K562 (cell line): ENCODE results near the gene ZNF626. TPM values are rescaled to one million over a fixed set of nuclear protein-coding genes. Genes with fewer than 3 reads are reported as not detected.

ENCODE experiments used
- ATAC-seq: fragments of 200-7000 bp; cut with Tn5 transposase; 3 replicates; pipeline ENCODE4 v1.9.1; 2020; ENCODE audit warnings: moderate library complexity
- Bru-seq: library from RNA; stranded (reverse); fragments of 400-500 nt; gene quantifications from one replicate; lab custom pipeline; 2021; lab: Mats Ljungman, UMichigan
- BruChase-seq, 2 experiments: library from RNA; stranded (reverse); fragments of 400-500 nt; gene quantifications; one replicate each; lab custom pipeline; 2021; lab: Mats Ljungman, UMichigan
- BruUV-seq: library from RNA; stranded (reverse); fragments of 400-500 nt; replicated peaks from 2 replicates; lab custom pipeline; 2021; lab: Mats Ljungman, UMichigan
- CTCF ChIA-PET: fragments of 300-600 bp; formaldehyde crosslinking; extraction: SDS; loops from one replicate; lab custom pipeline; 2021; ENCODE audit warnings: low intra/inter-chr PET ratio; lab: Yijun Ruan, JAX
- POLR2A ChIA-PET: fragments of 300-600, 350-650 bp; sonication (Branson Sonifier 250); formaldehyde crosslinking; extraction: SDS; loops from one replicate; lab custom pipeline; 2021; ENCODE audit warnings: antibody characterized with exemption, inconsistent platforms; lab: Yijun Ruan, JAX
- DNase-seq, 4 experiments: peaks; one replicate each; pipeline versions ENCODE4 v3.0.0 to v3.0.0-alpha.2; 2011 to 2018; ENCODE audit warnings: low spot score in 3 of 4, mixed read lengths in 3 of 4; ENCODE audit errors: extremely low read depth in 1 of 4
- FAIRE-seq: peaks from 2 replicates; lab custom pipeline; 2011; peaks lifted over from hg19 to GRCh38; lab: Jason Lieb, UNC
- H2AFZ ChIP-seq: 2 replicates; pipeline ENCODE4 v1.6.0; 2011; ENCODE audit warnings: low read depth, low read length, control low read depth, inconsistent platforms
- H3K27ac ChIP-seq: fragments of 200-600 bp; 3 replicates; pipeline ENCODE4 v1.8.0; 2011; ENCODE audit warnings: low read depth, mild to moderate bottlenecking, control low read depth, inconsistent platforms, low read length, moderate library complexity, mixed read lengths; ENCODE audit errors: extremely low read depth
- H3K27me3 ChIP-seq, 2 experiments: fragments of 300-600 bp in 1 of 2; 2 replicates in 1 of 2; 3 replicates in 1 of 2; pipeline versions ENCODE4 v1.6.0 to v1.8.0; 2011; ENCODE audit warnings: inconsistent platforms in 2 of 2, low read length in 2 of 2, mild to moderate bottlenecking in 1 of 2, mixed read lengths in 1 of 2, moderate library complexity in 1 of 2; ENCODE audit not compliant: control insufficient read depth in 2 of 2, insufficient read depth in 2 of 2
- H3K36me3 ChIP-seq: fragments of 300-600 bp; 3 replicates; pipeline ENCODE4 v1.8.0; 2011; ENCODE audit warnings: mild to moderate bottlenecking, low read length, inconsistent platforms; ENCODE audit not compliant: control insufficient read depth, insufficient read depth
- H3K4me1 ChIP-seq, 2 experiments: fragments of 200-600 bp in 1 of 2; replicated peaks in 1 of 2; 2 replicates in 1 of 2; 3 replicates in 1 of 2; pipeline versions ENCODE4 v1.5.1 to v1.8.0; 2011; ENCODE audit warnings: inconsistent platforms in 2 of 2, low read length in 2 of 2, mild to moderate bottlenecking in 1 of 2, mixed read lengths in 1 of 2, moderate library complexity in 1 of 2; ENCODE audit not compliant: control insufficient read depth in 2 of 2, insufficient read depth in 2 of 2
- H3K4me2 ChIP-seq: 2 replicates; pipeline ENCODE4 v1.6.1; 2011; ENCODE audit warnings: low read length, control low read depth, inconsistent platforms, mixed read lengths; ENCODE audit not compliant: insufficient read depth
- H3K4me3 ChIP-seq: fragments of 200-600 bp; sonication (generic), shearing (Covaris generic); 2 replicates; pipeline ENCODE4 v1.5.1; 2016; ENCODE audit warnings: control low read depth, inconsistent platforms
- H3K79me2 ChIP-seq: fragments of 200-600 bp; 3 replicates; pipeline ENCODE4 v1.8.0; 2011; ENCODE audit warnings: low read length, inconsistent platforms; ENCODE audit not compliant: control insufficient read depth, insufficient read depth
- H3K9ac ChIP-seq, 2 experiments: 2 replicates each; pipeline versions ENCODE4 v1.6.0 to v1.6.1; 2011; ENCODE audit warnings: low read depth in 2 of 2, low read length in 2 of 2, control low read depth in 1 of 2, inconsistent platforms in 1 of 2, mild to moderate bottlenecking in 1 of 2, mixed read lengths in 1 of 2; ENCODE audit not compliant: insufficient read depth in 1 of 2
- H3K9me1 ChIP-seq: one replicate; pipeline ENCODE4 v1.6.0; 2011; ENCODE audit warnings: inconsistent platforms, mild to moderate bottlenecking, low read length, moderate library complexity; ENCODE audit not compliant: control insufficient read depth, insufficient read depth
- H3K9me3 ChIP-seq: replicated peaks from 2 replicates; pipeline ENCODE4 v1.5.1; 2011; ENCODE audit warnings: low read depth, low read length, inconsistent platforms; ENCODE audit not compliant: control insufficient read depth, insufficient read depth
- H4K20me1 ChIP-seq: replicated peaks from 2 replicates; pipeline ENCODE4 v1.6.1; 2011; ENCODE audit warnings: low read length, inconsistent platforms, mixed read lengths; ENCODE audit not compliant: control insufficient read depth, insufficient read depth
- CBX1 ChIP-seq: sonication (generic); IDR thresholded peaks from 2 replicates; pipeline ENCODE4 v1.6.1; 2016; ENCODE audit warnings: antibody characterized with exemption, low read depth, mild to moderate bottlenecking
- CCNT2 ChIP-seq: IDR thresholded peaks from 2 replicates; pipeline ENCODE4 v1.6.1; 2011; ENCODE audit warnings: borderline replicate concordance, low read depth, mild to moderate bottlenecking, moderate library complexity, mixed read lengths, low read length; ENCODE audit not compliant: insufficient read length; ENCODE audit errors: extremely low read depth
- CHCHD3 ChIP-seq: fragments of 250-450 bp; sonication (Bioruptor Pico); IDR thresholded peaks from 2 replicates; pipeline ENCODE4 v2.1.2; 2022; ENCODE audit warnings: mild to moderate bottlenecking
- CHD2 ChIP-seq: IDR thresholded peaks from 2 replicates; pipeline ENCODE4 v1.6.1; 2011; ENCODE audit warnings: low read depth, low read length
- GTF2E2 ChIP-seq: fragments of 200-800 bp; sonication (Bioruptor generic); IDR thresholded peaks from 2 replicates; pipeline ENCODE4 v1.6.1; 2016; ENCODE audit warnings: missing genetic modification characterization, missing compliant biosample characterization
- JUNB ChIP-seq: fragments of 450-650 bp; formaldehyde crosslinking; conservative IDR thresholded peaks from 2 replicates; pipeline ENCODE4 v1.4.0; 2020; ENCODE audit warnings: mild to moderate bottlenecking
- KLF13 ChIP-seq: fragments of 450-650 bp; IDR thresholded peaks from 2 replicates; pipeline ENCODE4 v1.6.1; 2016; ENCODE audit warnings: missing genetic modification characterization, low read depth, mild to moderate bottlenecking, missing compliant biosample characterization, moderate library complexity, borderline replicate concordance
- MCM7 ChIP-seq, 2 experiments: fragments of 450-650 bp; IDR thresholded peaks; 2 replicates each; pipeline ENCODE4 v1.6.1; 2016 to 2018
- MLLT1 ChIP-seq, 2 experiments: fragments of 450-650 bp; IDR thresholded peaks; 2 replicates each; pipeline ENCODE4 v1.6.1; 2016
- SP2 ChIP-seq: IDR thresholded peaks from 2 replicates; pipeline ENCODE4 v1.6.1; 2011; ENCODE audit warnings: mild to moderate bottlenecking, low read depth, low read length, moderate library complexity; ENCODE audit not compliant: poor library complexity, severe bottlenecking; ENCODE audit errors: extremely low read depth
- ZNF277 ChIP-seq: fragments of 250-450 bp; sonication (Bioruptor Pico); IDR thresholded peaks from 2 replicates; pipeline ENCODE4 v1.8.0; 2022; ENCODE audit warnings: inconsistent platforms, mild to moderate bottlenecking, moderate library complexity, borderline replicate concordance
- ZNF511 ChIP-seq: sonication (generic); formaldehyde crosslinking; IDR thresholded peaks from 2 replicates; pipeline ENCODE4 v1.8.0; 2022; ENCODE audit warnings: mild to moderate bottlenecking, missing genetic modification reagents
- ZSCAN32 ChIP-seq: fragments of 450-650 bp; formaldehyde crosslinking; IDR thresholded peaks from 2 replicates; pipeline ENCODE4 v1.4.0; 2020; ENCODE audit warnings: mild to moderate bottlenecking, moderate library complexity
- WGBS: fragments of 100-300 bp; shearing (Covaris generic); methylation state at CpG from one replicate; pipeline ENCODE4 v1.1.6; 2016; ENCODE audit warnings: low coverage, mixed read lengths; ENCODE audit not compliant: insufficient coverage; ENCODE audit errors: missing lambda C conversion rate; 5-methylcytosine and 5-hydroxymethylcytosine counted together
- in situ Hi-C: fragments of 300-500 bp; cut with MboI; formaldehyde crosslinking; loops from 4 replicates; pipeline ENCODE4 v1.15.0; 2018; ENCODE audit warnings: inconsistent platforms, mixed read lengths
- intact Hi-C: fragments of 100-400 bp; cut with micrococcal nuclease; formaldehyde crosslinking; loops from 2 replicates; pipeline ENCODE4 v1.14.2; 2022
- long read RNA-seq, 3 experiments: library from polyadenylated mRNA in 2 of 3; library from RNA in 1 of 3; unstranded in 2 of 3; stranded (forward) in 1 of 3; transcript quantifications; one replicate each; pipeline ENCODE4 v2.0.0, GENCODE V29; 2019 to 2022
- polyA minus RNA-seq, 3 experiments: library from RNA; depleted of rRNA, polyadenylated mRNA; stranded (reverse); fragments of >200 nt; gene quantifications; 2 replicates each; pipeline ENCODE4 v1.2.3, GENCODE V29; 2011
- polyA plus RNA-seq, 8 experiments: library from polyadenylated mRNA; depleted of rRNA in 4 of 8; stranded (reverse) in 5 of 8; unstranded in 3 of 8; fragments of >200 nt; fragmentation: Nextera tagmentation in 2 of 8; fragmentation: Illumina TruSeq in 1 of 8; extraction: Ambion mirVana in 2 of 8; extraction: Trizol in 1 of 8; gene quantifications; 2 replicates each; pipeline versions ENCODE4 v1.2.1 to v1.2.3, GENCODE V29; 2011 to 2014; ENCODE audit warnings: inconsistent platforms in 1 of 8, missing spikeins in 1 of 8
- total RNA-seq, 7 experiments: library from RNA; depleted of rRNA in 6 of 7; stranded (reverse); fragments of >200 nt in 6 of 7; fragmentation: Illumina TruSeq in 2 of 7; extraction: Trizol in 2 of 7; gene quantifications; 2 replicates each; pipeline versions ENCODE4 v1.2.1 to v1.2.3, GENCODE V29; 2011 to 2021; ENCODE audit warnings: low replicate concordance in 1 of 7

ZNF626 gene
- 6.3 and 12.8 TPM in 2 replicates for total RNA-seq (2011; cell fraction: chromatin; rRNA removed; ENCODE audit: low replicate concordance)
- 3.5 and 4.5 TPM in 2 replicates for total RNA-seq (2011; cell fraction: nucleolus; rRNA removed)
- 10.3 and 13.1 TPM in 2 replicates for total RNA-seq (2011; cell fraction: nucleoplasm; rRNA removed)
- total RNA-seq (2014; rRNA removed), result 1.6 and 2.9 TPM in 2 replicates
- total RNA-seq (2014; rRNA removed; fragmentation: Illumina TruSeq; extraction: Trizol), result 6.1 and 7.9 TPM in 2 replicates
- total RNA-seq (2015; rRNA removed; fragmentation: Illumina TruSeq; extraction: Trizol), result 3.5 and 4.0 TPM in 2 replicates
- total RNA-seq (2021), result 3.9 and 4.1 TPM in 2 replicates
- polyA plus RNA-seq (2011; rRNA removed), result 1.5 and 7.7 TPM in 2 replicates
- polyA plus RNA-seq (2011; cell fraction: cytosol; rRNA removed), result 1.4 and 1.5 TPM in 2 replicates
- 0.73 and 2.1 TPM in 2 replicates for polyA plus RNA-seq (2011; cell fraction: nucleus; rRNA removed)
- polyA plus RNA-seq (2012), result 1.7 and 3.5 TPM in 2 replicates
- 2.5 and 3.5 TPM in 2 replicates for polyA plus RNA-seq (2014; fragmentation: Illumina TruSeq; extraction: Trizol)
- polyA plus RNA-seq (2014; fragmentation: Nextera tagmentation; extraction: Ambion mirVana), result 1 to 10 TPM; 4.4 to 5.5 TPM
- polyA plus RNA-seq (2014; rRNA removed), result 2.8 and 2.9 TPM in 2 replicates
- polyA minus RNA-seq (2011; rRNA and poly(A)+ RNA removed), result 3.1 and 7.7 TPM in 2 replicates
- polyA minus RNA-seq (2011; cell fraction: cytosol; rRNA and poly(A)+ RNA removed), result 2.0 and 5.4 TPM in 2 replicates
- 1.7 and 2.6 TPM in 2 replicates for polyA minus RNA-seq (2011; cell fraction: nucleus; rRNA and poly(A)+ RNA removed)
- Bru-seq, nascent RNA, result percentile 49 among the genes with signal in this experiment
- percentile 63 among the genes with signal in this experiment for BruChase-seq, experiment 1, labeled RNA remaining after a 2-hour chase
- BruChase-seq, experiment 2, labeled RNA remaining after a 6-hour chase, result percentile 67 among the genes with signal in this experiment
- long read RNA-seq, experiment 1, full-length matches to known transcripts, result 11 of 17 reads
- long read RNA-seq, experiment 1, partial matches to known transcripts, result 1 of 17 reads
- long read RNA-seq, experiment 1, other reads (novel, unspliced or antisense), result 5 of 17 reads
- long read RNA-seq, experiment 2, partial matches to known transcripts, result 0 of 3 reads
- long read RNA-seq, experiment 2, other reads (novel, unspliced or antisense), result 2 of 3 reads
- long read RNA-seq, experiment 3, partial matches to known transcripts, result 0 of 5 reads
- long read RNA-seq, experiment 3, other reads (novel, unspliced or antisense), result 2 of 5 reads

- Histone ChIP-seq H3K36me3 (peaks cover 19% of the 10 kb centered on the region; the same call in 1 of the 3 replicates), H3K79me2 (peaks cover 51% of the 10 kb centered on the region), H3K27me3 (no peaks in the 10 kb centered on the region), H3K9me3 (no peaks in the 10 kb centered on the region), H3K4me3 (peak within 1 kb of the TSS; percentile 56), H3K27ac (peak within 1 kb of the TSS; percentile 87), H3K9me1 (no peaks in the 10 kb centered on the region), H4K20me1 (no peaks in the 10 kb centered on the region), H3K4me2 (peak within 1 kb of the TSS; percentile 75), H3K9ac (peak within 1 kb of the TSS; percentile 74 to 96), H3K4me1 (peaks cover 0 to 4% of the 10 kb centered on the region in 2 experiments; a peak in 3 of 5 replicates), H2AFZ (peak within 1 kb of the TSS; percentile 83)
- ChIA-PET CTCF (no interaction called here), POLR2A (interaction anchor here (0.7 kb wide), 1 partner anchor 1927 kb away, joined by 3 read pairs; no protein-coding TSS in a partner anchor)
- ATAC-seq (peak; percentile 93), DNase-seq (peak; percentile 86 to 95 (median 89)), FAIRE-seq (peak; percentile 92)
- 2% methylated on average over 23 of the region's 25 CpGs for WGBS
- in situ Hi-C loops, result no loop called here
- BruUV-seq, result no TSS peak
- intact Hi-C loops, result no loop called here
- TF ChIP-seq JUNB (CRISPR knock-in tag) (no peak), ZSCAN32 (CRISPR knock-in tag) (no peak), CCNT2 (no peak), ZNF277 (CRISPR knock-in tag) (no peak), SP2 (peak; percentile 45), KLF13 (tag) (no peak), CHD2 (peak; percentile 59; the same call in 1 of the 2 replicates), MLLT1 (IDR thresholded peaks at IDR 0.05) (peak in 1 of 2 experiments; percentile 12; a peak in 1 of 4 replicates), GTF2E2 (tag) (0 out of 2 replicates have a peak, but pooled peaks have one; percentile 33), CHCHD3 (no peak), CBX1 (0 out of 2 replicates have a peak, but pooled peaks have one; percentile 22), ZNF511 (CRISPR knock-in tag) (0 out of 2 replicates have a peak, but pooled peaks have one; percentile 20), MCM7 (IDR thresholded peaks at IDR 0.05) (no peak)
These were observed at the start of gene ZNF626 for GRCh38 chr19:20661150-20661819. TSS of gene ZNF626 (minus strand) at chr19:20661571. CDS start at chr19:20661446, 125 bp downstream.
